ENCODE data around the gene OR6F1.

GRCh38 chr1:247741756-247742155, 25.3 kb upstream of the OR6F1 start:
- TF ChIP-seq CTCF (IDR thresholded peaks at IDR 0.05) (no peak), POLR2A (IDR thresholded peaks at IDR 0.05) (no peak), POLR2AphosphoS5 (IDR thresholded peaks at IDR 0.05) (no peak)

Data from breast epithelium (tissue), 3 donors.